Panc1 (cell line): ENCODE measurements around the gene ABO. TPM values are rescaled to one million over a fixed set of nuclear protein-coding genes. Genes with fewer than 3 reads are reported as not detected.

Source experiments
- ATAC-seq: fragments of 200-7000 bp; cut with Tn5 transposase; 2 replicates; pipeline ENCODE4 v1.9.1; 2020; ENCODE audit warnings: mild to moderate bottlenecking, moderate library complexity
- BruUV-seq: library from RNA; stranded (reverse); fragments of 400-500 nt; replicated peaks from 2 replicates; lab custom pipeline; 2021; lab: Mats Ljungman, UMichigan
- CTCF ChIA-PET: fragments of 300-600 bp; sonication (Branson Sonifier 250); formaldehyde crosslinking; loops from one replicate; lab custom pipeline; 2022; ENCODE audit warnings: antibody characterized with exemption; lab: Charles Lee
- POLR2A ChIA-PET: fragments of 300-600 bp; sonication (Branson Sonifier 250); formaldehyde crosslinking; loops from one replicate; lab custom pipeline; 2022; ENCODE audit warnings: antibody characterized with exemption; lab: Charles Lee
- DNase-seq: peaks from one replicate; pipeline ENCODE4 v3.0.0-alpha.2; 2010; ENCODE audit warnings: low read depth, low spot score
- H3K27ac ChIP-seq: 2 replicates; pipeline ENCODE4 v1.5.1; 2011; ENCODE audit warnings: mild to moderate bottlenecking, low read length, inconsistent platforms
- H3K27me3 ChIP-seq: fragments of 200-500 bp; sonication (Bioruptor generic); 2 replicates; pipeline ENCODE4 v1.6.0; 2014; ENCODE audit warnings: low read length, inconsistent platforms; ENCODE audit not compliant: control insufficient read depth, insufficient read depth
- H3K36me3 ChIP-seq: fragments of 200-500 bp; sonication (Bioruptor generic); 2 replicates; pipeline ENCODE4 v1.5.1; 2014; ENCODE audit warnings: inconsistent platforms, mild to moderate bottlenecking, low read length, moderate library complexity; ENCODE audit not compliant: control insufficient read depth, insufficient read depth
- H3K4me1 ChIP-seq: 2 replicates; pipeline ENCODE4 v1.5.1; 2011; ENCODE audit warnings: inconsistent platforms, mild to moderate bottlenecking, low read length, moderate library complexity; ENCODE audit not compliant: control insufficient read depth, insufficient read depth
- H3K4me3 ChIP-seq, 2 experiments: 2 replicates each; pipeline ENCODE4 v1.5.1; 2011 to 2012; ENCODE audit warnings: low read depth in 2 of 2, low read length in 2 of 2, mild to moderate bottlenecking in 2 of 2, inconsistent platforms in 1 of 2, moderate library complexity in 1 of 2
- H3K9me3 ChIP-seq: fragments of 200-500 bp; sonication (Bioruptor generic); 2 replicates; pipeline ENCODE4 v1.5.1; 2014; ENCODE audit warnings: low read depth, mild to moderate bottlenecking, inconsistent platforms, low read length, moderate library complexity; ENCODE audit not compliant: control insufficient read depth, insufficient read depth
- CTCF ChIP-seq: fragments of 450-650 bp; IDR thresholded peaks from 2 replicates; pipeline ENCODE4 v1.5.1; 2017; ENCODE audit warnings: mild to moderate bottlenecking
- POLR2AphosphoS5 ChIP-seq: IDR thresholded peaks from 2 replicates; pipeline ENCODE4 v1.6.1; 2012; ENCODE audit warnings: mild to moderate bottlenecking, low read depth, low read length, moderate library complexity
- REST ChIP-seq, 2 experiments: IDR thresholded peaks; 2 replicates each; pipeline ENCODE4 v1.6.1; 2011 to 2012; ENCODE audit warnings: low read depth in 2 of 2, control low read depth in 1 of 2, low read length in 1 of 2, mild to moderate bottlenecking in 1 of 2, moderate library complexity in 1 of 2; ENCODE audit not compliant: insufficient read depth in 1 of 2
- SIN3A ChIP-seq: IDR thresholded peaks from 2 replicates; pipeline ENCODE4 v1.6.1; 2012; ENCODE audit warnings: low read depth, mild to moderate bottlenecking, low read length, moderate library complexity, borderline replicate concordance; ENCODE audit not compliant: insufficient read depth
- TCF7L2 ChIP-seq: IDR thresholded peaks from 2 replicates; pipeline ENCODE4 v1.6.1; 2011; ENCODE audit warnings: mild to moderate bottlenecking, low read depth, low read length, inconsistent platforms
- in situ Hi-C: cut with HindIII; loops from 2 replicates; pipeline ENCODE4 v1.10.0; 2016; ENCODE audit warnings: low sequenced_read_pairs, low pct_unique_long_range_greater_than_20kb
- intact Hi-C: fragments of 100-400 bp; cut with micrococcal nuclease; formaldehyde crosslinking; loops from one replicate; pipeline ENCODE4 v1.10.0; 2022; ENCODE audit not compliant: unreplicated experiment
- total RNA-seq: library from RNA; stranded (reverse); gene quantifications from one replicate; pipeline ENCODE4 v1.2.1, GENCODE V29; 2021; ENCODE audit not compliant: unreplicated experiment

ABO gene
- total RNA-seq, 1 experiment from 2014 or later = 0.10 TPM

GRCh38 chr9:133282464-133283238 lies 7.7 kb upstream of the ABO start:
- H3K27me3 ChIP-seq = no peaks in the 10 kb centered on the region
- H3K4me3 ChIP-seq = no peak overlapping the region
- H3K4me1 ChIP-seq = no peaks in the 10 kb centered on the region
- intact Hi-C loops (no loop called here), in situ Hi-C loops (no loop called here)
- no peaks in the 10 kb centered on the region for H3K9me3 ChIP-seq
- ATAC-seq = no peak
- no peaks in the 10 kb centered on the region for H3K36me3 ChIP-seq
- no peak for TF ChIP-seq TCF7L2
- no peak for TF ChIP-seq REST (IDR thresholded peaks at IDR 0.05; ENCODE audit: insufficient read depth in 1 of 2, low read depth in 2 of 2, low read length in 1 of 2)
- POLR2A ChIA-PET = no interaction called here
- H3K27ac ChIP-seq = no peak overlapping the region
- BruUV-seq = no TSS peak
- no peak for DNase-seq
- CTCF ChIA-PET = no interaction called here

- no peaks in the 10 kb centered on the region for H3K27me3 ChIP-seq
- no peak overlapping the region for H3K4me3 ChIP-seq
- CTCF ChIA-PET = interaction anchor here (0.7 kb wide), 1 partner anchor 695 kb away, joined by 4 read pairs; no protein-coding TSS in a partner anchor
- no peak for DNase-seq
- H3K36me3 ChIP-seq = no peaks in the 10 kb centered on the region
- no peak for ATAC-seq
- H3K4me1 ChIP-seq = no peaks in the 10 kb centered on the region
- H3K27ac ChIP-seq = no peak overlapping the region
- no peaks in the 10 kb centered on the region for H3K9me3 ChIP-seq
- POLR2A ChIA-PET = no interaction called here
- no peak for TF ChIP-seq POLR2AphosphoS5
- no peak for TF ChIP-seq SIN3A
- no peak for TF ChIP-seq TCF7L2
- no peak for TF ChIP-seq REST (IDR thresholded peaks at IDR 0.05; ENCODE audit: insufficient read depth in 1 of 2, low read depth in 2 of 2, low read length in 1 of 2)
- TF ChIP-seq CTCF = no peak
- in situ Hi-C loops = no loop called here
- no TSS peak for BruUV-seq
- intact Hi-C loops = no loop called here
Observed at GRCh38 chr9:133280392-133280791, 5.4 kb upstream of the ABO start.
